Activated T-helper 1 cell treated with anti-CD3 and anti-CD28 coated beads, Interleukin-12 subunit alpha, Interleukin-12 subunit beta, Interleukin-2, Interleukin-4 antibody, amounts not matched to agents 30 ng/mL and 10 ng/mL and 1 ng/mL, durations not matched to agents 14 hours and 24 hours and 36 hours (primary cell): Measurements from ENCODE around the gene SLC19A2. TPM values are rescaled to one million over a fixed set of nuclear protein-coding genes. Genes with fewer than 3 reads are reported as not detected.

Source experiments
- DNase-seq: peaks from one replicate; pipeline ENCODE4 v3.0.0; 2021; ENCODE audit warnings: low spot score
- H3K27ac Mint-ChIP-seq: one replicate; pipeline ENCODE4 v1.8.0; 2021; ENCODE audit warnings: mild to moderate bottlenecking, mixed read lengths
- H3K27me3 Mint-ChIP-seq: one replicate; pipeline ENCODE4 v1.8.0; 2022; ENCODE audit warnings: mild to moderate bottlenecking, moderate library complexity, mixed read lengths; ENCODE audit not compliant: insufficient read depth
- H3K36me3 Mint-ChIP-seq: one replicate; pipeline ENCODE4 v1.8.0; 2021; ENCODE audit warnings: low read depth, mixed read lengths
- H3K4me1 Mint-ChIP-seq: one replicate; pipeline ENCODE4 v1.8.0; 2021; ENCODE audit warnings: low read depth, mixed read lengths
- H3K4me3 Mint-ChIP-seq: one replicate; pipeline ENCODE4 v1.8.0; 2021; ENCODE audit warnings: mild to moderate bottlenecking, moderate library complexity, mixed read lengths
- H3K9me3 Mint-ChIP-seq: one replicate; pipeline ENCODE4 v1.8.0; 2021; ENCODE audit warnings: mixed read lengths
- intact Hi-C: fragments of 100-400 bp; cut with micrococcal nuclease; formaldehyde crosslinking; loops from one replicate; pipeline ENCODE4 v1.15.1; 2024
- total RNA-seq: library from RNA; stranded (reverse); gene quantifications from 2 replicates; pipeline ENCODE4 v1.2.3, GENCODE V29; 2022

SLC19A2 gene
- total RNA-seq, 1 donor from 2014 or later: 12.8 TPM

- H3K27me3 Mint-ChIP-seq: peaks cover 3% of the 10 kb centered on the region
- no peak for DNase-seq
- peak overlapping the region; percentile 37 for H3K4me3 Mint-ChIP-seq
- peaks cover 21% of the 10 kb centered on the region for H3K36me3 Mint-ChIP-seq
- H3K27ac Mint-ChIP-seq: peak overlapping the region; percentile 51
- H3K9me3 Mint-ChIP-seq: peaks cover 11% of the 10 kb centered on the region
- intact Hi-C loops: loop anchor here (1.0 kb wide), 1 partner anchor 71 kb away; no protein-coding TSS in a partner anchor
- H3K4me1 Mint-ChIP-seq: peaks cover 21% of the 10 kb centered on the region
Observed at GRCh38 chr1:169461390-169462000, 24.2 kb downstream of the SLC19A2 start.

GRCh38 chr1:169460191-169460833 lies 25.4 kb downstream of the SLC19A2 start:
- peaks cover 21% of the 10 kb centered on the region for H3K4me1 Mint-ChIP-seq
- peak; percentile 29 for DNase-seq
- intact Hi-C loops: no loop called here
- H3K27me3 Mint-ChIP-seq: peaks cover 3% of the 10 kb centered on the region
- peaks cover 14% of the 10 kb centered on the region for H3K36me3 Mint-ChIP-seq
- H3K4me3 Mint-ChIP-seq: peak overlapping the region; percentile 64
- peaks cover 11% of the 10 kb centered on the region for H3K9me3 Mint-ChIP-seq
- peak overlapping the region; percentile 56 for H3K27ac Mint-ChIP-seq

GRCh38 chr1:169457443-169457842 lies 28.3 kb downstream of the SLC19A2 start:
- DNase-seq: no peak
- Mint-ChIP-seq H3K9me3 (peaks cover 11% of the 10 kb centered on the region), H3K27ac (no peak overlapping the region), H3K27me3 (peaks cover 5% of the 10 kb centered on the region), H3K4me1 (peaks cover 21% of the 10 kb centered on the region), H3K4me3 (no peak overlapping the region), H3K36me3 (peaks cover 13% of the 10 kb centered on the region)
- intact Hi-C loops: no loop called here

GRCh38 chr1:169456029-169456428 lies 29.7 kb downstream of the SLC19A2 start:
- Mint-ChIP-seq H3K9me3 (peaks cover 11% of the 10 kb centered on the region), H3K27me3 (peaks cover 5% of the 10 kb centered on the region), H3K27ac (no peak overlapping the region), H3K4me3 (no peak overlapping the region), H3K4me1 (peaks cover 15% of the 10 kb centered on the region), H3K36me3 (peaks cover 8% of the 10 kb centered on the region)
- DNase-seq: no peak
- intact Hi-C loops: no loop called here

GRCh38 chr1:169452921-169453320 lies 32.8 kb downstream of the SLC19A2 start:
- DNase-seq: no peak
- Mint-ChIP-seq H3K4me3 (no peak overlapping the region), H3K27me3 (peaks cover 10% of the 10 kb centered on the region), H3K27ac (no peak overlapping the region), H3K9me3 (peaks cover 8% of the 10 kb centered on the region), H3K36me3 (peaks cover 6% of the 10 kb centered on the region), H3K4me1 (no peaks in the 10 kb centered on the region)
- intact Hi-C loops: no loop called here

- intact Hi-C loops: no loop called here
- Mint-ChIP-seq H3K4me3 (no peak overlapping the region), H3K27me3 (peaks cover 9% of the 10 kb centered on the region), H3K27ac (no peak overlapping the region), H3K9me3 (no peaks in the 10 kb centered on the region), H3K36me3 (peaks cover 2% of the 10 kb centered on the region), H3K4me1 (no peaks in the 10 kb centered on the region)
- no peak for DNase-seq
Observed at GRCh38 chr1:169451218-169451824, 34.4 kb downstream of the SLC19A2 start.

- no peaks in the 10 kb centered on the region for H3K9me3 Mint-ChIP-seq
- H3K4me3 Mint-ChIP-seq: no peak overlapping the region
- DNase-seq: no peak
- H3K27ac Mint-ChIP-seq: no peak overlapping the region
- H3K36me3 Mint-ChIP-seq: no peaks in the 10 kb centered on the region
- intact Hi-C loops: no loop called here
- peaks cover 35% of the 10 kb centered on the region for H3K27me3 Mint-ChIP-seq
- H3K4me1 Mint-ChIP-seq: no peaks in the 10 kb centered on the region
Observed at GRCh38 chr1:169443923-169444322, 41.8 kb downstream of the SLC19A2 start.

GRCh38 chr1:169427081-169427641 lies 58.6 kb downstream of the SLC19A2 start, which contains the start of gene CCDC181:
Gene CCDC181 (minus strand): TSS chr1:169427474. CDS start chr1:169424927, 2,547 bp downstream.
- Mint-ChIP-seq H3K27me3 (peaks cover 68% of the 10 kb centered on the region), H3K27ac (no peak within 1 kb of the TSS), H3K36me3 (no peaks in the 10 kb centered on the region), H3K9me3 (peaks cover 8% of the 10 kb centered on the region), H3K4me1 (peaks cover 7% of the 10 kb centered on the region), H3K4me3 (peak within 1 kb of the TSS; percentile 92)
- intact Hi-C loops: loop anchor here (2.0 kb wide), 2 partner anchors 58 kb away; partner anchors contain the start of genes BLZF1 and SLC19A2
- peak; percentile 65 for DNase-seq

GRCh38 chr1:169426174-169426705 lies 59.5 kb downstream of the SLC19A2 start:
- intact Hi-C loops: loop anchor here (2.0 kb wide), 2 partner anchors 57 to 59 kb away; partner anchors contain the start of genes BLZF1 and SLC19A2
- DNase-seq: no peak
- Mint-ChIP-seq H3K4me3 (no peak overlapping the region), H3K4me1 (peaks cover 7% of the 10 kb centered on the region), H3K9me3 (peaks cover 4% of the 10 kb centered on the region), H3K27me3 (peaks cover 72% of the 10 kb centered on the region), H3K27ac (no peak overlapping the region), H3K36me3 (no peaks in the 10 kb centered on the region)

GRCh38 chr1:169421309-169421708 lies 64.4 kb downstream of the SLC19A2 start:
- no peak overlapping the region for H3K4me3 Mint-ChIP-seq
- peaks cover 55% of the 10 kb centered on the region for H3K27me3 Mint-ChIP-seq
- H3K9me3 Mint-ChIP-seq: no peaks in the 10 kb centered on the region
- no peak overlapping the region for H3K27ac Mint-ChIP-seq
- H3K4me1 Mint-ChIP-seq: no peaks in the 10 kb centered on the region
- intact Hi-C loops: no loop called here
- no peaks in the 10 kb centered on the region for H3K36me3 Mint-ChIP-seq
- DNase-seq: no peak

- Mint-ChIP-seq H3K27me3 (peaks cover 16% of the 10 kb centered on the region), H3K36me3 (no peaks in the 10 kb centered on the region), H3K9me3 (peaks cover 16% of the 10 kb centered on the region), H3K4me1 (no peaks in the 10 kb centered on the region), H3K4me3 (no peak overlapping the region), H3K27ac (no peak overlapping the region)
- no peak for DNase-seq
- intact Hi-C loops: no loop called here
Observed at GRCh38 chr1:169414952-169415351, 70.8 kb downstream of the SLC19A2 start.
